Activated T-cell treated with anti-CD3 and anti-CD28 coated beads for 48 hours (primary cell): Measurements from ENCODE around the gene OS9.
A peak's percentile ranks its signal among the peaks of the same experiment; 100 is the strongest.
"Not testable (repeated sequence)": the region's sequence is repeated elsewhere in the genome, so short reads cannot be mapped to it uniquely, and the experiment has no call there.

Experiments used
- DNase-seq: peaks from one replicate; pipeline ENCODE4 v3.0.0-alpha.2; 2020; ENCODE audit warnings: low read depth

The OS9 gene

DNA sequence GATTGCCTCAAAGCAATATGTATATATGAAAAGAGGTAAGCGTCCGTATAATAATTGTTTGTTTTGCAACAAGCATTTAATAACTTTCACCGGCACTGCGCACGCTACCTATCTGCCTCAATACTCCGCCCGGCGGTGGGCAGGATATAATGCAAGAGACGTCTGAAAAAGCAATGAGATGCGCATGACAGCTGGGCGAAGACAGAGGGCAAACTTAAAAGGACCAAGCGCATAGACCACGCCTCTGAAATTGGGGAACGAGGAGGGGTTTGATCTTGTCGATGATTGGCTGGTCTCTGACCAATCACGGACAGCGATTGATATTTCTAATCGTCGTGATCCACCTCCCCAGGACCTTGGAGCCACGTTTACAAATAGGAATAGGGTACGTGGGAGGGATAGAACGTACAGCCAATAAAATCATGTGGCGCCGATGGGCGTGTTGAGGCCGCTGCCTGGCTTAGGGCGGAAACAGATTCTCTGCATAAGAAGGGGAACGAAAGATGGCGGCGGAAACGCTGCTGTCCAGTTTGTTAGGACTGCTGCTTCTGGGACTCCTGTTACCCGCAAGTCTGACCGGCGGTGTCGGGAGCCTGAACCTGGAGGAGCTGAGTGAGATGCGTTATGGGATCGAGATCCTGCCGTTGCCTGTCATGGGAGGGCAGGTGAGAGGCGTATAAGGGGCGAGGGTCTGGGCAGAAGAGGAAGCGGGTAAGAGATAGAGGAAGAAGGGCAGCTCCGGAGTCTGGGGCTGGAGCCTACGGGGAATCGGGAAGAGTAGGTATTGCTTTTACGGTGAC lies at the start of gene OS9:
TSS of gene OS9 (plus strand) at position 474 of the 800 bp plus-strand sequence. CDS start at position 504, 30 bp downstream.
- DNase-seq: peak; percentile 88

- DNase-seq: not testable (repeated sequence)
These were observed 47.8 kb upstream of the OS9 start for GRCh38 chr12:57645990-57646658.

DNA sequence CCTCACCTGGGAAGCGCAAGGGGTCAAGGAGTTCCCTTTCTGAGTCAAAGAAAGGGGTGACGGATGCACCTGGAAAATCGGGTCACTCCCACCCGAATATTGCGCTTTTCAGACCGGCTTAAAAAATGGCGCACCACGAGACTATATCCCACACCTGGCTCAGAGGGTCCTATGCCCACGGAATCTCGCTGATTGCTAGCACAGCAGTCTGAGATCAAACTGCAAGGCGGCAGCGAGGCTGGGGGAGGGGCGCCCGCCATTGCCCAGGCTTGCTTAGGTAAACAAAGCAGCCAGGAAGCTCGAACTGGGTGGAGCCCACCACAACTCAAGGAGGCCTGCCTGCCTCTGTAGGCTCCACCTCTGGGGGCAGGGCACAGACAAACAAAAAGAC lies 47.3 kb upstream of the OS9 start:
- DNase-seq: not testable (repeated sequence)

DNA sequence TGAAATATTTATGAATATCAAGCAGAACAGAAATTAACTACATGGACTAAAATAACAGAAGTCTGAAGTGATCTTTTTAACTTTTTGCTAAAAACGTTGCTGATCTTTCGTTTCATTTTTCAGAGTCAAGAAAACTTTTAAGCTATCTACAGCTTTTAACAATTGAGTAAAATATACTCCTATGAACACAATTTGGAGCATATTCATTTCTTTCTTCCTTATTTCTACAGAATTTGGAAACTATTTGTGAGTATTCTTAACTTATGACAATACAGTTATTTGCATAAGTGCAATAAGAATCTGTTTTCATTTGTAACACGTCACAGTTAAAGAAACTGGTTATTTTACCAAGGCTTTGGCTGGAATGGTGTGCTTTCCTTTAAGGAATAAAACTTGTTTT lies 39.9 kb upstream of the OS9 start:
- no peak for DNase-seq

DNA sequence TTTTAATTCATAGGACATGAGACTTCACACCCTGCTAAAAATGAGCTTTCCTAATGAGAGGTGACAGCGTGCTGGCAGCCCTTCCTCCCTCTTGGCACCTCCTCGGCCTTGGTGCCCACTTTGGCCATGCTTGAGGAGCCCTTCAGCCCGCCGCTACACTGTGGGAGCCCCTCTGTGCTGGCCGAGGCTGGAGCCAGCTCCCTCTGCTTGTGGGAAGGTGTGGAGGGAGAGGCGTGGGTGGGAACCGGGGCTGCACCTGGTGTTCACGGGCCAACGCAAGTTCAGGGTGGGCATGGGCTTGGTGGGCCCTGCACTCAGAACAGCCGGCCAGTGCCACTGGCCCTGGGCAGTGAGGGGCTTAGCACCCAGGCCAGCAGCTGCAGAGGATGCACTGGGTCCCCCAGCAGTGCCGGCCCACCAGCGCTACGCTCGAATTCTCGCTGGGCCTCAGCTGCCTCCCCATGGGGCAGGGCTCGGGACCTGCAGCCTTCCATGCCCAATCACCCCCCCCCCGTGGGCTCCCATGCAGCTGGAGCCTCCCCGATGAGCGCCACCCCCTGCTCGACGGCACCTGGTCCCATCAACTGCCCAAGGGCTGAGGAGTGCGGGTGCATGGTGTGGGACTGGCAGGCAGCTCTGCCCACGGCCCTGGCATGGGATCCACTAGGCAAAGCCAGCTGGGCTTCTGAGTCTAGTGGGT lies 38.2 kb upstream of the OS9 start:
- no peak for DNase-seq

DNA sequence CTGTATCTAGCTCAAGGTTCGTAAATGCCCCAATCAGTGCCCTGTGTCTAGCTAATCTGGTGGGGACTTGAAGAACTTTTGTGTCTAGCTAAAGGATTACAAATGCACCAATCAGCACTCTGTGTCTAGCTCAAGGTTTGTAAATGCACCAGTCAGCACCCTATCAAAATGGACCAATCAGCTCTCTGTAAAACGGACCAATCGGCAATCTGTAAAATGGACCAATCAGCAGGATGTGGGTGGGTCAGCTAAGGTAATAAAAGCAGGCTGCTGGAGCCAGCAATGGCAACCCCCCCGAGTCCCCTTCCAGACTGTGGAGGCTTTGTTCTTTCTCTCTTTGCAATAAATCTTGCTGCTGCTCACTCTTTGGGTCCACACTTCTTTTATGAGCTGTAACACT lies 37.5 kb upstream of the OS9 start:
- not testable (repeated sequence) for DNase-seq

GRCh38 chr12:57657744-57658143 lies 36.2 kb upstream of the OS9 start:
- no peak for DNase-seq

DNA sequence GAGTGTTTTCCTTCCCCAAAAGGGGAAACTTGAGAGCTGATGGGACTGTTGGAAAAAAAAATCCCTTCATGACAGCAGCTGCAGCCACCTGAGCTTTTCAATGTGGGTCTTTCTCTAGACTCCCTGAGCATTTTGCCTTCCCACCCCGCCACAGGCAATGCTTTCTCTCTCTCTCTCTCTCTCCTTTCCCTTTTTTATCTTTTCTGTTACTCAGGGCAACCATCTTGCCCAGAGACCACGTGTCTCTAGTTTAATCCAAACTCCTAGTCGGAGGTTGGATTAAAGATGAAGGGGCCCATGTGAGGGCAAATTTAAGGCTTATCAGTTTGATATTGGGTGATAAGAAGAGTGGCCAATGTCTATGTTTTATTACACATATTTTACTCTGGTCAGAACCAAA lies 35.0 kb upstream of the OS9 start:
- DNase-seq: no peak

DNA sequence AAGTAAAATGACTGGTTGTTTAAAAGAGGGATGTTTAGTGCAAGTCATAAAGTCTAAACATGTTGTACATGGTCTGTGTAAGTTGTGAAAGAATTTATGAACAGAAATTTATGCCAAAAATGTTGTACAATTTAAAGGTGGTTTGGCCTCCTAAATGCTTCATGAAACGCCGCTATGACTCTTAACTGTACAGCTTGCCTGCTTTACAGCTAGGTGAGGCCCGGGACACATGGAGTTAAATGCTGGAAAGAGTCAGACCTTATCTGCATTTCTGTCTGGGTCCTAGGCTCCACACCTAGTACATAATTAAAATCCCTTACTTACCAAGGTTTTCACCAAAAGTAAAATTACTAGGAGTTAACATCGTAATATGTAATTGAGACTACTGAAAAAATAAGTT lies 32.6 kb upstream of the OS9 start:
- DNase-seq: no peak

DNA sequence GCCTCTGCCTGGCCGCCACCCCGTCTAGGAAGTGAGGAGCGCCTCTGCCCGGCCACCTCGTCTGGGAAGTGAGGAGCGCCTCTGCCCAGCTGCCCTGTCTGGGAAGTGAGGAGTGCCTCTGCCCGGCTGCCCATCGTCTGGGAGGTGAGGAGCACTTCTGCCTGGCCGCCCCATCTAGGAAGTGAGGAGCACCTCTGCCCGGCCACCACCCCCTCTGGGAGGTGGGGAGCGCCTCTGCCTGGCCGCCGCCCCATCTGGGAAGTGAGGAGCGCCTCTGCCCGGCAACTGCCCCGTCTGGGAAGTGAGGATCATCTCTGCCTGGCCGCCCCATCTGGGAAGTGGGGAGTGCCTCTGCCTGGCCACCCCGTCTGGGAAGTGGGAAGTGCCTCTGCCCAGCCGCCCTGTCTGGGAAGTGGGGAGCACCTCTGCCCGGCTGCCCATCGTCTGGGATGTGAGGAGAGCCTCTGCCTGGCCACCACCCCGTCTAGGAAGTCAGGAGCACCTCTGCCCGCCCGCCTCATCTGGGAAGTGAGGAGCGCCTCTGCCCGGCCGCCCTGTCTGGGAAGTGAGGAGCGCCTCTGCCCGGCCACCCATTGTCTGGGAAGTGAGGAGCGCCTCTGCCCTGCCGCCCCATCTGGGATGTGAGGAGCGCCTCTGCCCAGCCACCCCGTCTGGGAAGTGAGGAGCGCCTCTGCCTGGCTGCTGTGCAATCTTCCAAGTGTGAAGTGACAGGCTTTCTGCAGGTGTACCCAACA lies 28.7 kb upstream of the OS9 start:
- DNase-seq: not testable (repeated sequence)

DNA sequence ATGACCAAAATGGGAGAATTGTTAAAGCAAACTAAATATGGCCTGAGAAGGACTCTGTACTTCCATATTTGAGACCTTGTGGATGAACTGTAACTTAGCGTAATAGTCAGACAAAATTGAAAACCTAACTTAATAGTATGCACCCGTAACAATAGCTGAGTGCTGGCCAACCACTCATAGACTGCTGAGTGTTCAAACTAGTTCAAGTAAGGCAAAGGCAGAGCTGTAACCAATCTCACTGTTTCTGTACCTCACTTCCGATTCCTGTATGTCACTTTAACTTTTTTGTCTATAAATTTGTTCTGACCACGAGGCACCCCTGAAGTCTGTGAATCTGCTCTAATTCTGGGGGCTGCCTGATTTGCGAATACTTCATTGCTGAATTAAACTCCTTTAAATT lies 27.0 kb upstream of the OS9 start:
- no peak for DNase-seq

DNA sequence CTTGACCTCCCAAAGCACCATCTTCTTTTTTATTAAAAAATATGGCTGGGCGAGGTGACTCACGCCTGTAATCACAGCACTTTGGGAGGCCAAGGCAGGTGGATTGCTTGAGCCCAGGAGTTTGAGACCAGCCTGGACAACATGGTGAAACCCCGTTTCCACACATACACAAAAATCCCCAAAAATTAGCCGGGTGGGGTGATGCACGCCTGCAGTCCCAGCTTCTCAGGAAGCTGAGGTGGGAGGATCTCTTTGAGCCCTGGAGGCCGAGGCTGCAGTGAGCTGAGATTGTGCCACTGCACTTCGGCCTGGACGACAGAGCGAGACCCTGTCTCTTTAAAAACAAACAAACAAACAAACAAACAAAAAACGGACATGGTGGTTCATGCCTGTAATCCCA lies 24.2 kb upstream of the OS9 start:
- not testable (repeated sequence) for DNase-seq

GRCh38 chr12:57671811-57672210 lies 22.1 kb upstream of the OS9 start:
- DNase-seq: not testable (repeated sequence)

- no peak for DNase-seq
These were observed 21.1 kb upstream of the OS9 start for GRCh38 chr12:57672801-57673200.

DNA sequence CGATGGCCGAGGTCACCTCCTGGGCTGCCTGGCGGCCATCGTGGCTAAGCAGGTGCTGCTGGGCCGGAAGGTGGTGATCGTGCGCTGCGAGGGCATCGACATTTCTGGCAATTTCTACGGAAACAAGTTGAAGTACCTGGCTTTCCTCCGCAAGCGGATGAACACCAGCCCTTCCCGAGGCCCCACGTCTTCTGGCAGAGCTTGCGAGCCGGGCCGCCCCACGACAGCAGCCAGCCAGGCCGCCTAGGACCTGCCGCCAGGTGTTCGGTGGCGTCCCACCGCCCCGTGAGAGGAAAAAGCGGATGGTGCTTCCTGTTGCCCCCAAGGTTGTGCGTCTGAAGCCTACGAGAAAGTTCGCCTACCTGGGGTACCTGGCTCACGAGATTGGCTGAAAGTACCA lies 19.2 kb upstream of the OS9 start:
- no peak for DNase-seq

DNA sequence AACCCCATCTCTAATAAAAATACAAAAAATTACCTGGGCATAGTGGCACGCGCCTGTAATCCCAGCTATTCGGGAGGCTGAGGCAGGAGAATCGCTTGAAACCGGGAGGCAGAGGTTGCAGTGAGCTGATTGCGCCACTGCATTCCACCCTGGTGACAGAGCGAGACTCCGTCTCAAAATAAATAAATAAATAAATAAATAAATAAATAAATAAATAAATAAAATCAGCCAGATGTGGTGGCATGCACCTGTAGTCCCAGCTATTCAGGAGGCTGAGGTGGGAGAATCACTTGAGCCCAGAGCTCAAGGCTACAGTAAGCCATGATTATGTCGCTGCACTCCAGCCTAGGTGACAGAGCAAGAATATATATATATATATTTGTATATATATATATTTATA lies 16.0 kb upstream of the OS9 start:
- not testable (repeated sequence) for DNase-seq

GRCh38 chr12:57679697-57680096 lies 14.2 kb upstream of the OS9 start:
- DNase-seq: no peak

DNA sequence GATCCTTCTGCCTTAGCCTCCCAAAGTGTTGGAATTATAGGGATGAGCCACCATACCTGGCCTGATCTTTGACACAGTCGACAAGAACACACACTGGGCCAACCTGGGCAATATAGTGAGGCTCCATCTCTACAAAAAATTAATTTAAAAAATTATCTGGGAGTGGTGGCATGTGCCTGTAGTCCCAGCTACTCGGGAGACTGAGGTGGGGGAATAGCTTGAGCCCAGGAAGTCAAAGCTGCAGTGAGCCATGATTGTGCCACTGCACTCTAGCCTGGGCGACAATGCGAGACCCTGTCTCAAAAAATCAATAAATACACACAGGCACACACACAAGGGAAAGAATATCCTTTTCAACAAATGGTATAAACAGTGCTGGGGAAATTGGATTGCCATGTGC lies 6.1 kb upstream of the OS9 start:
- DNase-seq: no peak

DNA sequence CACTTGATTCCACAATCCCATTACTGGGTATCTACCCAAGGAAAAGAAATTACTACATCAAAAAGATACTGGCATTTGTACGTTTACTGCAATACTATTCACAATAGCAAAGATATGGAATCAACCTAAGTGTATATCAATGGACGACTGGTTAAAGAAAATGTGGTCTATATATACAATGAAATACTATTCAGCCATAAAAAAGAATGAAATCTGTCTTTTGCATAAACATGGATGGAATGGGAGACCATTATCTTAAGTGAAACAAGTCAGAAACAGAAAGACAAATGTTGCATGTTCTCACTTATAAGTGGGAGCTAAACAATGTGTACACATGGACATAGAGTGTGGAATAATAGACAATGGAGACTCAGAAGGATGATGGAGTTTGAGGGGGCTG lies 5.0 kb upstream of the OS9 start:
- DNase-seq: no peak

DNA sequence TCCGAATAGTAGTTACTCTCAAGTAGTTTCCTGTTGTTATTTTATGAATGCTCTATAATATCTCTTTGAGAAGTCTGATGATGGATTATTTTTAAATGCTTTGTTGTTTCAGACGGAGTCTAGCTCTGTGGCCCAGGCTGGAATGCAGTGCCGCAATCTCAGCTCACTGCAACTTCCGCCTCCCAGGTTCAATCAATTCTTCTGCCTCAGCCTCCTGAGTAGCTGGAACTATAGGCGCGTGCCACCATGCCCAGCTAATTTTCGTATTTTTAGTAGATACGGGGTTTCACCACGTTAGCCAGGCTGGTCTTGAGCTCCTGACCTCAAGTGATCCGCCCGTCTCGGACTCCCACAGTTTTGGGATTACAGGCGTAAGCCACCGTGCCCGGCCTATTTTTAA lies 1.4 kb upstream of the OS9 start:
- DNase-seq: no peak

DNA sequence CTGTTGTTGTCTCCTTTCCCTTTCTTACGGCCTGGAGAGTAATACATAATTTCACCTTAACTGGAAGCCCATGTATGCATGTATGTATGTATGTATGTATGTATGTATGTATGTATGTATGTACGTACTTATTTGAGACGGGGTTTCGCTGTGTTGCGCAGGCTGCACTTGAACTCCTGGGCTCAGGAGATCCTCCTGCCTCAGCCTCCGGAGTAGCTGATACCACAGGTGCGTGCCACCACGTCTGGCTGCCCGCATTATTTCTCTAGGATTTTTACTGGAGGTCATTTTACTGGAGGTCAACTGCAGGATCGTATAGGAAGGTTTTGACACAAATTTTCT lies 644 bp upstream of the OS9 start:
- no peak for DNase-seq

- DNase-seq: no peak
These were observed 607 bp downstream of the OS9 start for GRCh38 chr12:57694459-57695019.
